Caco-2 (cell line): ENCODE data around the gene OTULIN. TPM values are rescaled to one million over a fixed set of nuclear protein-coding genes. Genes with fewer than 3 reads are reported as not detected.

ENCODE experiments used
- BruUV-seq: library from RNA; stranded (reverse); fragments of 400-500 nt; replicated peaks from 2 replicates; lab custom pipeline; 2021; lab: Mats Ljungman, UMichigan
- CTCF ChIA-PET: fragments of 300-600 bp; sonication (Branson Sonifier 250); formaldehyde crosslinking; loops from one replicate; lab custom pipeline; 2022; ENCODE audit warnings: antibody characterized with exemption; lab: Charles Lee
- POLR2A ChIA-PET: fragments of 300-600 bp; sonication (Branson Sonifier 250); formaldehyde crosslinking; loops from one replicate; lab custom pipeline; 2022; ENCODE audit warnings: antibody characterized with exemption; lab: Charles Lee
- DNase-seq, 2 experiments: peaks; one replicate each; pipeline versions ENCODE4 v3.0.0 to v3.0.0-alpha.2; 2020 to 2022
- H3K27me3 ChIP-seq: replicated peaks from 2 replicates; pipeline ENCODE4 v1.6.0; 2011; ENCODE audit warnings: low read length; ENCODE audit not compliant: control insufficient read depth, insufficient read depth
- H3K36me3 ChIP-seq: 2 replicates; pipeline ENCODE4 v1.5.1; 2011; ENCODE audit warnings: low read length; ENCODE audit not compliant: control insufficient read depth, insufficient read depth
- H3K4me1 ChIP-seq: fragments of 250-450 bp; sonication (Bioruptor Pico); 2 replicates; pipeline ENCODE4 v1.5.1; 2020; ENCODE audit warnings: mild to moderate bottlenecking
- H3K4me3 ChIP-seq: 2 replicates; pipeline ENCODE4 v1.5.1; 2011; ENCODE audit warnings: low read depth, mild to moderate bottlenecking, control low read depth, low read length
- H3K9me3 ChIP-seq: fragments of 250-450 bp; sonication (Bioruptor Pico); 2 replicates; pipeline ENCODE4 v1.5.1; 2020; ENCODE audit warnings: mild to moderate bottlenecking, moderate library complexity
- H3K27ac Mint-ChIP-seq: one replicate; pipeline ENCODE4 v1.8.0; 2022; ENCODE audit warnings: mixed read lengths; ENCODE audit not compliant: unreplicated experiment
- H3K27me3 Mint-ChIP-seq: one replicate; pipeline ENCODE4 v1.8.0; 2022; ENCODE audit warnings: mixed read lengths; ENCODE audit not compliant: insufficient read depth, unreplicated experiment
- H3K36me3 Mint-ChIP-seq: one replicate; pipeline ENCODE4 v1.8.0; 2022; ENCODE audit warnings: mild to moderate bottlenecking, mixed read lengths; ENCODE audit not compliant: insufficient read depth, unreplicated experiment
- H3K4me1 Mint-ChIP-seq: one replicate; pipeline ENCODE4 v1.8.0; 2022; ENCODE audit warnings: low read depth, mixed read lengths; ENCODE audit not compliant: unreplicated experiment
- H3K4me3 Mint-ChIP-seq: one replicate; pipeline ENCODE4 v1.8.0; 2022; ENCODE audit warnings: mild to moderate bottlenecking, moderate library complexity, mixed read lengths; ENCODE audit not compliant: unreplicated experiment
- H3K9me3 Mint-ChIP-seq: one replicate; pipeline ENCODE4 v1.8.0; 2022; ENCODE audit warnings: mixed read lengths; ENCODE audit not compliant: unreplicated experiment
- CTCF ChIP-seq, 2 experiments: fragments of 200-600 bp in 1 of 2; IDR thresholded peaks; 1 replicate in 1 of 2; 2 replicates in 1 of 2; pipeline versions ENCODE4 v1.5.1 to v1.8.0; 2011 to 2022; ENCODE audit warnings: antibody characterized with exemption in 1 of 2, control low read depth in 1 of 2, inconsistent platforms in 1 of 2, low read depth in 1 of 2, low read length in 1 of 2, mild to moderate bottlenecking in 1 of 2, moderate library complexity in 1 of 2; ENCODE audit not compliant: insufficient read depth in 1 of 2, severe bottlenecking in 1 of 2, unreplicated experiment in 1 of 2
- intact Hi-C: fragments of 100-400 bp; cut with micrococcal nuclease; formaldehyde crosslinking; loops from one replicate; pipeline ENCODE4 v1.10.0; 2022; ENCODE audit not compliant: unreplicated experiment
- total RNA-seq: library from RNA; stranded (reverse); gene quantifications from 2 replicates; pipeline ENCODE4 v1.2.3, GENCODE V29; 2022

Gene OTULIN
- total RNA-seq, 1 experiment from 2014 or later = 42.6 TPM

GRCh38 chr5:14724633-14725032 lies 60.1 kb downstream of the OTULIN start:
- no peaks in the 10 kb centered on the region for H3K4me1 Mint-ChIP-seq
- H3K36me3 ChIP-seq = no peaks in the 10 kb centered on the region

GRCh38 chr5:14726066-14726838 lies 61.7 kb downstream of the OTULIN start:
- H3K9me3 Mint-ChIP-seq = no peaks in the 10 kb centered on the region
- H3K27ac Mint-ChIP-seq = no peak overlapping the region
- no peak overlapping the region for H3K4me3 Mint-ChIP-seq
- H3K4me1 Mint-ChIP-seq = no peaks in the 10 kb centered on the region
- TF ChIP-seq CTCF (IDR thresholded peaks at IDR 0.05; ENCODE audit: insufficient read depth in 1 of 2, low read depth in 1 of 2, low read length in 1 of 2, severe bottlenecking in 1 of 2, unreplicated experiment in 1 of 2) = no peak
- ChIA-PET POLR2A (no interaction called here), CTCF (interaction anchor here (1.1 to 1.2 kb wide), 3 partner anchors 34 to 277 kb away, joined by 3 to 6 read pairs (median 4); no protein-coding TSS in a partner anchor)
- DNase-seq = no peak
- Histone ChIP-seq H3K9me3 (no peaks in the 10 kb centered on the region), H3K4me3 (no peak overlapping the region), H3K27me3 (no peaks in the 10 kb centered on the region), H3K36me3 (no peaks in the 10 kb centered on the region), H3K4me1 (peaks cover 14% of the 10 kb centered on the region)
- intact Hi-C loops = loop anchor here (5.0 kb wide), 1 partner anchor 221 kb away; no protein-coding TSS in a partner anchor
- H3K27me3 Mint-ChIP-seq = no peaks in the 10 kb centered on the region
- no peaks in the 10 kb centered on the region for H3K36me3 Mint-ChIP-seq
- no TSS peak for BruUV-seq

More at GRCh38 chr5:14724633-14725032, 60.1 kb downstream of the OTULIN start:
- Mint-ChIP-seq H3K36me3 (peaks cover 7% of the 10 kb centered on the region), H3K27ac (no peak overlapping the region), H3K4me3 (no peak overlapping the region), H3K27me3 (no peaks in the 10 kb centered on the region), H3K9me3 (no peaks in the 10 kb centered on the region)
- no peaks in the 10 kb centered on the region for H3K27me3 ChIP-seq
- DNase-seq = no peak
- peaks cover 14% of the 10 kb centered on the region for H3K4me1 ChIP-seq
- no TSS peak for BruUV-seq
- no peak for TF ChIP-seq CTCF (IDR thresholded peaks at IDR 0.05; ENCODE audit: insufficient read depth in 1 of 2, low read depth in 1 of 2, low read length in 1 of 2, severe bottlenecking in 1 of 2, unreplicated experiment in 1 of 2)
- H3K4me3 ChIP-seq = no peak overlapping the region
- H3K9me3 ChIP-seq = no peaks in the 10 kb centered on the region
- ChIA-PET CTCF (no interaction called here), POLR2A (no interaction called here)
- intact Hi-C loops = loop anchor here (5.0 kb wide), 1 partner anchor 223 kb away; no protein-coding TSS in a partner anchor

- intact Hi-C loops = loop anchor here (1.0 to 5.0 kb wide), 6 partner anchors 26 to 287 kb away; partner anchors contain the start of gene ANKH
- H3K27me3 ChIP-seq = no peaks in the 10 kb centered on the region
- peaks cover 14% of the 10 kb centered on the region for H3K4me1 ChIP-seq
- no peak overlapping the region for H3K4me3 Mint-ChIP-seq
- no peaks in the 10 kb centered on the region for H3K27me3 Mint-ChIP-seq
- H3K4me3 ChIP-seq = no peak overlapping the region
- no peaks in the 10 kb centered on the region for H3K36me3 ChIP-seq
- no peak overlapping the region for H3K27ac Mint-ChIP-seq
- no peaks in the 10 kb centered on the region for H3K9me3 Mint-ChIP-seq
- H3K9me3 ChIP-seq = no peaks in the 10 kb centered on the region
- no peaks in the 10 kb centered on the region for H3K4me1 Mint-ChIP-seq
- peak; percentile 72 to 86 for DNase-seq
- ChIA-PET POLR2A (interaction anchor here (0.6 kb wide), 1 partner anchor 33 kb away, joined by 3 read pairs; no protein-coding TSS in a partner anchor), CTCF (interaction anchor here (0.7 to 1.2 kb wide), 4 partner anchors 35 to 276 kb away, joined by 3 to 5 read pairs (median 4); no protein-coding TSS in a partner anchor)
- no TSS peak for BruUV-seq
- no peaks in the 10 kb centered on the region for H3K36me3 Mint-ChIP-seq
- TF ChIP-seq CTCF (IDR thresholded peaks at IDR 0.05; ENCODE audit: insufficient read depth in 1 of 2, low read depth in 1 of 2, low read length in 1 of 2, severe bottlenecking in 1 of 2, unreplicated experiment in 1 of 2) = peak; percentile 92 to 93
Measured at GRCh38 chr5:14727428-14727865, 62.9 kb downstream of the OTULIN start.
